Left forelimb (tissue), 1 donor: ENCODE data around the gene SLC16A4.
"Not testable (repeated sequence)": the region's sequence is repeated elsewhere in the genome, so short reads cannot be mapped to it uniquely, and the experiment has no call there.

ENCODE experiments used
- DNase-seq: peaks from one replicate; pipeline ENCODE4 v3.0.0-alpha.2; 2018; ENCODE audit warnings: low spot score

The SLC16A4 gene

DNA sequence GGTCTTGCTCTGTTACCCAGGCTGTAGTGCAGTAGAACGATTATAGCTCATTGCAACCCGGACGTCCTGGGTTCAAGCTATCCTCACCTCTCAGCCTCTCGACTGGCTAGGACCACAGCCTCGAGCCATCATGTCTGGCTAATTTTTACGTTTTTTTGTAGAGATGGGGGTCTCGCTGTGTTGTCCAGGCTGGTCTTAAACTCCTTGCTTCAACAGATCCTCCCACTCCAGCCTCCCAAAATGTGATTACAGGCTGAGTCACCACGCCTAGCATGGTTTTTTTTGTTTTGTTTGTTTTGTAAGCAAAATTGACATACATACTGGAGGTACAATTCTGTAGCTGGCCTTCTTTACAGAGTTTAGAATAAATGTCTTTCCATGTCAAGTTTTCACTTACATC, 17.7 kb upstream of the SLC16A4 start:
- no peak for DNase-seq

DNA sequence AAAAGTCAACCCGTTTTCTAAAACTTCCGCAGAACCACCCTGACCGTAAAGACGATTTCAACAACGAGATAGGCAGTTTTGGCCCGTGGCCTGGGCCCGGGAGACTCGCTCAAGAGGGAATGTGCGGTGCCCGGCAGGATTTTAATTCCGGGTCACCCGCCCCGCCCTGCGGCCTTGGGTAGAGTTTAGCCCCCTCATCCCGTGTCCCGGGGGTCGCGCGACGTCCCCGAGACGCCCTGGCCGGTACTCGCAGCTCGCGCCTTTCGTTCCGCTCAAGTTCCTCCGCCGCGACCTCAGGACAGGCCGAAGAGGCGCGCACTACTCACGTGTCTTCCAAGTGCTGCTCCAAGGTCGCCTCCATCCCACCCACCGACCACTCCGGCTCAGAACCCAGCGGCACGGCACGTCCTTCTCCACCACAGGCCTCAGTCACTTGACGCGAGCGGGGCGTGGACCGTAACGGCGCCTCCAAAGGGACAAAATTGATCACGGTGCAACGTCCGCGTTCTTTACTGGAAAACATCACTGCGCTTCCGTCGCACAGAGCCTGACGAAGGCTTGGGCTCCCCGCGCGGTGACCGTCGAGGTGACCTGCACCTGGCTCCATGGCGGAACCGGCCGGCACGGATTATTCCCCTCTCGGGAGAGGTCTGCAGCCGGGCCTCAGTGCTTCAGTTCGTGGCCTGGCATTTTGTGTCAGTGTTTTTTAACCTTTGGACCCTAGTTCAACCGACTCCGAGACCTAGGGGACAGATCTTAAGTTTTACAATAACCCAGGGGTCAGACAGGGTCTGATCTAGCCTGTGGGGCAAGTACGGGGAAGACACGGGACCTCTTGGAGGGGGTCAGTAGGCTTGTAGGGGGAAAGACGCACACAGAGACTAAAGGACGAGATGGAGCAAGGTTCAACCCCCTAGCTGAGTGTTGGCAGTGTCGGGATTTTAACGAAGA, 16.7 kb upstream of the SLC16A4 start, which contains the start of gene LAMTOR5:
Gene LAMTOR5 (minus strand): TSS at position 435 of the 951 bp plus-strand sequence. CDS start 74 bp downstream, at position 361.
- DNase-seq, result peak; percentile 97

DNA sequence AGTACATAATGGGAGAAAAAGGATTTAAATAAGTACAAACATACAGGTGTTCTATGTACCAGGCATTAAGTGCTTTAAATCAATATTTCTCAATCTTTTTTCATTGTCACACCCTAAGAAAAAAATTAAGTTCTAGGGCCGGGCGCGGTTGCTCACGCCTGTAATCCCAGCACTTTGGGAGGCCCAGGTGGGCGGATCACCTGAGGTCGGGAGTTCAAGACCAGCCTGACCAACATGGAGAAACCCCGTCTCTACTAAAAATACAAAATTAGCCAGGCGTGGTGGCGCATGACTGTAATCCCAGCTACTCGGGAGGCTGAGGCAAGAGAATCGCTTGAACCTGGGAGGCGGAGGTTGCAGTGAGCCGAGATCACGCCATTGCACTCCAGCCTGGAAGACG, 15.6 kb upstream of the SLC16A4 start:
- not testable (repeated sequence) for DNase-seq

DNA sequence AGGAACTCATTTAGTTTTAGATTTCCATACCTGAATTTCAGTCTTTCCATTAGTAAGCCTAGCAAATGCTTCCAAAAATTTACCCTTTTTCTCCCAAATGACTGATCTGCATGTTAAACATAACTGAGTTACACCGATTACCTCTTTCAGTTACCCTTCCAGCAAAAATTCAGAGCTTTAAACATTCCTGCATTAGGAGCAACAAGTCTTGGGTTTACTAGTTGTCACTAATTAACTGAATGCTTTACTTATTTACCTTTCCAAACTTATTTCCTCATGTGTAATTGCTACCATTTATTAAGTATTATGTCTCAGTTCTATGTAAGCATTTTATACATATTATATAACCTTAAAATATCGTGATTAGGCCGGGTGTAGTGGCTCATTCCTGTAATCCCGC, 13.6 kb upstream of the SLC16A4 start:
- no peak for DNase-seq

DNA sequence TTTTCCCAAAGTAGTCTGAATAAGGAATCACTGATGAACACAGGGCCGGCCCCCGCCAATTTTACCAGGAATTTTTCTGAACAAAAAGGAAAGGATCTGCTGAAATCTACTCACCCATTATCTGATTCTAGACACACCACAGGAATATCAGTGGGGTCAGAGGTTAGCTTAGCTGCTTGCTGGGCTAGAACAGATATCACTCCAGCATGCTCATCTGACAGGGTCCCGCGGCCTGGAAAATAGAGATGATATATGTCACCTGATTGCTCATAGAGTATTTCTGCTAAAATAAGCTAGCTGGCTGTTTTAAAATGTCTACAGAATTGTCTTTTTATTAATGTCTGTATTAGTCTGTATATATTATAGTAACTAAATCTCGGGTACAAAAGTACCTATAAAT, 13.0 kb upstream of the SLC16A4 start:
- DNase-seq, result no peak

DNA sequence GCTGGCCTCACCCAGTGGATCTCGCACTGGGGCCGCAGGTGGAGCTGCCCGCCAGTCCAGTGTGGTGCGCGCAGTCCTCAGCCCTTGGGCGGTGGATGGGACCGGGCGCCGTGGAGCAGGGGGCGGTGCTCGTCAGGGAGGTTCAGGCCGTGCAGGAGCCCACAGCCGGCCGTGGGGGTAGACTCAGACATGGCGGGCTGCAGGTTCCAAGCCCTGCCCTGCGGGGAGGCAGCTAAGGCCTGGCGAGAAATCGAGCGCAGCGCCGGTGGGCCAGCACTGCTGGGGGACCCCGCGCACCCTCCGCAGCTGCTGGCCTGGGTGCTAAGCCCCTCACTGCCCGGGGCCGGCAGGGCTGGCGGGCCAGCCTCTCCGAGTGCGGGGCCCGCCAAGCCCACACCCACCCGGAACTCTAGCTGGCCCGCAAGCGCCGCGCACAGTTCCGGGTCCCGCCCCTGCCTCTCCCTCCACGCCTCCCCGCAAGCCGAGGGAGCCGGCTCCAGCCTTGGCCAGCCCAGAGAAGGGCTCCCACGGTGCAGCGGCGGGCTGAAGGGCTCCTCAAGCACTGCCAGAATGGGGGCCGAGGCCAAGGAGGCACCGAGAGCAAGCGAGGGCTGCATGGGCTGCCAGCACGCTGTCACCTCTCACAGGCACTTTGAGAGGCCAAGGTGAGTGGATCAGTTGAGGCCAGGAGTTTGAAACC, 5.6 kb upstream of the SLC16A4 start:
- not testable (repeated sequence) for DNase-seq

DNA sequence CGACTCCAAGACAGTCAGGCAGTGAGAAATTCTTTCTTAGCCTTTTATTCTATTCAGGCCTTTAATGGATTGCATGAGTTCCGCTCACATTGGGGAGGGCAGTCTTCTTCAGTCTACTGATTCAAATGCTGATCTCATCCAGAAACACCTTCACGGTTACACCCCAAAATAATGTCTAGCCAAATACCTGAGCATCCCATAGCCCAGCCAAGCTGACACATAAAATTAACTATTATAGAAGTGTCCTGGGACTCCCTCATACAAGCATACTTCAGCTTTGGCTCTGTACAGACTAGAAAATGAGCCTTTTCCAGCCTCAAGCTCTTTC, 3.6 kb upstream of the SLC16A4 start:
- DNase-seq, result no peak

DNA sequence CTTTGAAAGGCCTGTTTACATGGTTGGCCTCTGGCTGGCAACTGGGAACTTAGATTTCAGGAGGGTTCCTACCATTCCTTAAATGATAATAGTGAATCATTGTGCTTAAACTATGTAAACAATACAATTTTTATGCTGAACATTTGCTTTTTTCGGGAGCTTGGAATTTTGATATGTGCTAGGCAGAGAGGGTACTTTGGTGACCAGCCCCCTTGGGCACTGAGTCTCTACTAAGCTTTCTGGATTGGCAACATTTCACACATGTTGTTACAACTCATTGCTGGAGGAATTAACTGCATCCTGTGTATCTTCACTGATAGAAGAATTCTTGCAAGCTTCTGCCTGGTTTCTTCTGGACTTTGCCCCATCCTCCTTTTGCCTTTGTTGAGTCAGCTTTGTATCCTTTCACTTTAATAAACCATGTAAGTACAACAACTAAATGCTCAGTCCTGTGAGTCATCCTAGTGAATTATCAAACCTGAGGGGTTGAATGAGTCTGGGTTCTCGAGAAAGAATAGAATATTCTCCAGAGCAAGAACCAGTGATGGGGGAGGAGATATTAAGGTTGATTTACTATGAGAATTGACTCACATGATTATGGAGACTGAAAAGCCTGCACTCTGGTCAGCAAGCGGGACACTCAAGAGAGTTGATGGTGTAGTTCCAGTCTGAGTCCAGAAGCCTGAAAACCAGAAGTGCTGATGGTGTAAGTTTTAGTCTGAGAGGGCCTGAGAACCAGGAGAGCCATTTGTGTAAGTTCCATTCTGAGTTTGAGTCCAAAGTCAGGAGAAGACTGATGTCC, 3.1 kb upstream of the SLC16A4 start:
- DNase-seq, result no peak

DNA sequence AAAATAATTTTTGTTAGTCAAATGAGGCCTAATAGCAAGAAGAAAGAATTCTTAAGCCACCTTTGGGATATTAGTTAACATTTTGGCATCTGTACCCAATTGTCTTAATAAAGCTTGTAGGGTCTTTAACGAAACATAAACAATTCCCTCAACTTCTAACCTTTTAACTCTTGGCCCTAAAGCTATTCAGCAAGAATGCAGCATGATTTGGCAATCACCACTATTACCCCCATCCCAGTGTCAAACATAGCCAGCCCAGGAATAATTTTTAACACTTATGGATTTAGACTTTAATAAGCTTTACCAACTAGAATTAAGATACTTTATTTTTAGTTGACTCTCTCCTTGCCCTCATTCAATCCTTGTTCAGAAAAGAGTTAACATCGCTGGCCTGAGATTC, 2.5 kb upstream of the SLC16A4 start:
- no peak for DNase-seq

DNA sequence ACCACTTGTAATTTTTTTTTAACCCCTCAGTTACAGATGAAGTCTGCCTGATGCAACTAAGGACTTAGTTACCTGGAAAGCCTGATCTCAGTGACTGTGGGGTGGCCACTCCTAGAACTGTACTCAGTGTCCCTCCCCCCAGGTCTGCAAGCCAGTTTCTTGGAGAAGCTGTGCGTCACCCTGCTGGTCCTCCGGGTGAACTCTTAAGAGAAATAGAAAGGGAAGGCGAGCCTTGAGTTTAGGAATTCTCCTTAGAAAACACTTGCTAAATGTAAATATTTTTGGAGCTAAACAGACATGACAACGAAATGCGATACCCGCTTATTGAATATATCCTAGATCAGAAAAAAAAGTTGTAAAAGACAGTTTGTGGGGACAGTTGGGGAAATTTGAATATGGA, 730 bp downstream of the SLC16A4 start:
- no peak for DNase-seq

DNA sequence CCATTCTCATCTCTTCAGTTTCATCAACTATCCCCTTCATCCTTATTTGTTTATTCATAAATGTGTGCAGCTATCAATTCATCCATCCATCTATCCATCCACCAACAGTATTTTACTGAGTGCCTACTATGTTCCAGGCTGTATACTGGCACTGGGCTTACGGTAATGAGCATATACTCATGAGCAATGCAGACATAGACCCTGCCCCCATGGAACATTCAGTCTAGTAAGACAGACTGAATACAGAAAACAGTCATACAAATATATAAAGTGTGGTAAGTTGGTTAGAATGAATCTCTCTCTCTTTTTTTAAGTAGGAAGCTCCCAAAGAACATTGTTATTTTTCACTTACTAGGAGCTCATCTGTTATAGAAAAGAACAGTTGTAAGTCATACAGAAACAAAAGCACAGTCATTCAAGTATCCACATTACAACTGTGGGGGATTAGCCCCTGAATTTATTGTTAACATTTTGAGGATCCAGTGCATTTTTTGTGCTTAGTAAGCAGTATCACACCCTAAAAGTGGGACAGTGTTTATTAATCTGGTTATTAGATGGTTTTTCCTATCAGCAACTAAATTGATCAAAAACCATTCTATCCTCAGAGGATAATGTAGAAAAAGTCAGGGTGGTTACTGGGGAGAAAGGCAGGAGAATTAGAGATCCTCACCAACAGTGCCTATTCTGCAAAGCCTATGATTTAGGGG, 3.6 kb downstream of the SLC16A4 start:
- no peak for DNase-seq

DNA sequence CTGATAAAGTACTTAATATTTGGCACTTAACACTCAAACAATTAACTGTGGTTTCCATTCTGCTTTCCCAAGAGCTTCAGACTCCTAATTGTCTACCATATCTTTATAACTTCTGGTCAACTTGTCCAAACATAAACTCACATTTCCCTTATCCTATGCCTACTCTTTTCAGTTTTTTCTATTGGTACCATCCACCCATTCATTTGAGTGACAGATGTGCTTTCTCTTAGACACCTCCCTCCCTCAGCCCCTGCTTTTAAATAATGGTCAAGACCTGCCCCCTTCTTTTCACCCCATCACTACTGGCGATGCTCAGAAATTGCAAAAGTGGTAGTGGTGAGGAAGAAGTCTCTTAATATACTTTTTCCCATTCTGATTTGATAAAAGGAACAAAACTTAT, 5.5 kb downstream of the SLC16A4 start:
- DNase-seq, result no peak

DNA sequence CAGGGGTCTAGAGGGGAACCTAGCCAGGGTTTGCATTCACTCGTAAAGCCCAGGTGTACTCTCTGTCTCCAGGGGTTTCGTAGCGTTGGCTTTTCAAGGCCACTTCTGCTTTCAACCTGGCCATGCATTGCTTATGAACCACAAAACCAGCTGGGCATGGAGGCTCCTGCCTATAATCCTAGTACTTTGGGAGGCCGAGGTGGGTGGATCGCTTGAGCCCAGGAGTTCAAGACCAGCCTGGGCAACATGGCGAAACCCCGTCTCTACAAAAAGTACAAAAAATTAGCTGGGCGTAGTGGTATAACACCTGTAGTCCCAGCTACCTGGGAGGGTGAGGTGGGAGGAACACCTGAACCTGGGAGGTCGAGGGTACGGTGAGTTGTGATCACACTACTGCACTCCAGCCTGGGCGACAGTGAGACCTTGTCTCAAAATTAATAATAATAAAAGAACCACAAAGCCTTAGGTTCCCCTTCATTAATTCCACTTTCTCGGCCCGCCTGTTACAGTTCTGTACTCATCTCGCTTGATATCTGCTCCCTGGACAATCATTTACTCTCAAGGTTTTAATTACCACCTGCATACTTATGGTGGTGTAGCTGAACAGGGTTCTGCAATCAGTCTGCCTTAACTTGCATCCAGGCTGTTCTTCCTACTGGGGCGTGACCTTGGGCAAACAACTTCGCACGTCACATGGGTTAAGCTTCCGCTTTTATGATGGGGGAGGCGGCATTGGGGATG, 6.1 kb downstream of the SLC16A4 start:
- no peak for DNase-seq

DNA sequence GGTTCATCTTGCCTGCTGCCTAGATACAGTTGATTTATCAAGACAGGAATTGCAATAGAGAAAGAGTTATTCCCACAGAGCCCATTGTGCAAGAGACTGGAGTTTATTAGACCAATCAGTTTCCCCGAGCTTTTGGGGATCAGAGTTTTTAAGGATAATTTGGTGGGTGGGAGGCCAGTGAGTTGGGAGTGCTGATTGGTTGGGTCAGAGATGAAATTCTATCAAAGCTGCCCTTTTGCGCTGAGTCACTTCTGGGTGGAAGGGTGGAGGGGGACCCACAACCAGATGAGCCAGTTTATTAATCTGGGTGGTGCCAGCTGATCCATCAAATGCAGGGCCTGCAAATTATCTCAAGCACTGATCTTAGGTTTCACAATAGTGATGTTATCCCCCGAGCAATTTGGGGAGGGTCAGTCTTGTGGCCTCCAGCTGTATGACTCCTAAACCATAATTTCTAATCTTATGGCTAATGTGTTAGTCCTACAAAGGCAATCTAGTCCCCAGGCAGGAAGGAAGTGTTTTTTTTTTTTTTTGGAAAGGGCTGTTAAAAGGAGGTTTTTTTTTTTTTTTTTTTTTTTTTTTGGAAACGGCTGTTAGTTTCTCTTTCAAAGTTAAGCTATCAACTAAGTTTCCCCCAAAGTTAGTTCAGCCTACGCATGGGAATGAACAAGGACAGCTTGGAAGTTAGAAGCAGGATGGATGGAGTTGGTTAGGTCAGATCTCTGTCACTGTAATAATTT, 7.4 kb downstream of the SLC16A4 start:
- no peak for DNase-seq

DNA sequence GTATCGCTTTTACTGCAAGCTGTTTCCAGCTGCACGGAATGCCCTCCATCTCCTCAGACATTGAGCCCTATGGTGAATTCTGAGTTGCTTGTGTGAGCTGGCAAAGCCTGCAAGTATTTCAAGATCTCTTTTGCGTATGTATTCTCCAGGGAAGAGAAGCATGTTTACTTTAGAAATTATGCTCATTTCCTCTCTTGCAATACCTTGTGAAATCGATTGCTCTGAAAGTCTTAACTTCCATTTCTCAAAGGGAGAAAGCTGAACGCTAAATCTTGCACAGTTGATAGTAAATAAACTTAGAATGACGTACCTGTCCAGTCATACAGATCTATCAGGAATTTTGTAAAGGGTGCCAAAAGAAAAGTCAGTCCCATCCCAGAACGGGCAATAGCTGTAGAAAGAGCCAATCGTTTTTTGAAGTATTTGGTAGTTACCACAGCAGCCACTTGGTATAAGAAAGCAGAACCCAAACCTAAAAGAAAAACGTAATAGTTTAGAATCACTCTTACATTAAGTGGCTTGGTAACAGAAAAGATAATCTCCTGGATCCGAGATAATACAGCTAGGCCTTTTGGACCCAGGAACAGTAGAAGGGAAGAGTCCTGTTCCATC, 10.0 kb downstream of the SLC16A4 start:
- DNase-seq, result no peak

DNA sequence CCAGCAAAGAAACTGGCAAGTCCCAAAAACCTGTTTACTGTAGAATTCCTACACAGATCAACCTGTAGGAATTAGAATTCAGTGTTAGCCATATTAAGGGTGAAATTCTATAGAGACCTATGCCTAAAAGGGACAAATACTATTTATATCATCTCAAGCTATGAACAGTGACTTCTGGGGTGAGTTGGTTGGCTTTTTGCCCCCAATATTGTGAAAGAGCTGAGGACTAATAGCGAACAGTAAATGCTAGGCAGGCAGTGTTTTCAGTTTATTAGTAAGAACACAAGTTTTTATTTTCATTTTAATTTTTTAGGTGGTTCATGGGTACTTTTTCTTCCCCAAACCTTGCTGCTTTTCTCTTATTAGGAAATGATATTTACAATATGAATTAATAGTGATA, 15.3 kb downstream of the SLC16A4 start:
- DNase-seq, result no peak

DNA sequence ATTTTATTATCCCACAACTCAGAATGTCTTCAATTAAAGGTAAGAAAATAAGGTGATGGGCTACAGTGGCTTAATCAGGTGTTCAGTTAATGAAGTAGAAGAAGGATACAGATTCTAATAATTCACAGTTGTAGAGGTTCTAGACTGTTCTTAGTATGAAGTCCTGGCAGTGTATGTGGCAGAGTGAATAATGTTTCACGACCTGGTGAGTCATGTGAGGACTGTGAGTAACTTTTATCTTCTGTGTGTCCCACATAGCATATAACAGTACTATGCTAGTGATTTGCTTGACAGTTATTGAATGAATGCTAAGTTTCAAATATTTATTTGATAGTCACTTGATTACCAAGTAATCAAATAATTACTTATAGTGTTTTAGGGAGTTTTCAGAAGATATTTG, 20.0 kb downstream of the SLC16A4 start:
- no peak for DNase-seq

DNA sequence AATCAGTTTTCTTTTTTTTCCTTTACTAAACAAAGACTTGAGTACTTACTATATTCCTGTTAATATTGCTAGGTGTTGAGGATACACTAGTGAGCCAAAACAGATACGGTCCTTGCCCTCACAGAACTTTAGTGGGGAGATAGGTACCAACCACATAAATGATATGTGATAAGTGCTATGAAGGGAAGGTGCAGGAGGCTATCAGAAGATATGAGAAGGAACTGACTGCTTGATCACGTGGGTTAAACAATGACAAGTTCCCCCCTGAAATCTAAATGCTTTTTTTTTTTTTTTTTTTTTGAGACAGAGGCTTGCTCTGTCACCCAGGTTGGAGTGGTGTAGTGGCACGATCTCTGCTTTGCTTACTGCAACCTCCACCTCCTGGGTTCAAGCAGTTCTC, 26.6 kb downstream of the SLC16A4 start:
- no peak for DNase-seq

DNA sequence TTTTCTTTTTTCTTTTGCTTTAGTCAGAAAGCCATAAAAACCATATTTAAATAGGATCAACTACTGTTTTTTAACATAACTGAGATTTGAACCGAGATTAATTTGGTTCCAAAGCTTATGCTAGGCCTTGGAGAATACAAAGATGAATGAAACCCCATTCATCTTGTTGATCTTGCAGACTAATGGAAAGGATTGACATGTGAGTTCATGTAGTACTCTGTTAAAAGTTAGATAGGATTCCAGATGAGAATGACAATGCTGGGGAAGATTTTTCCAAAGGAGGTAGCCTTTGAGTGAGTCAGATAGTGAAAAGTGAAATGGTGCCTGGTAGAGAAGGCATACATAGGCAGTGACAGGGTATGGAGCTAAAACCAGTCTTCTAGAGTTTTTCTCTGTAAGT, 29.0 kb downstream of the SLC16A4 start:
- DNase-seq, result no peak

DNA sequence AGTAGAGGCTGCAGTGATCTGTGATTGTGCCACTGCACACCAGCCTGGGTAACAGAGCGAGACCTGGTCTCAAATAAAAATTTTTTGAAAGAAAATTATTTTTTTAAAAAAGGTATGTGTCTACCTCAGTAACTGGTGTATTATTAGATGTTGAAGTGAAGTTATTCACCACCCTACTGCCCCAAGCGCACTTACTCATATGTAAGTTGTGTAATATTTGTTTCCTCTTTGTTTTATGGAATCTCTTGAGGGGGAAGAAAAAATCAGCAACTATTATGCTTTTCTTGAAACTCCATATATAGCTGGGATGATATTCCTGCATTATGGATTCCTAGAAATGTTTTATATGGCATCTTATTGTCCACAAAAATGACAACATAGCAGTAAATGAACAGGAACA, 30.4 kb downstream of the SLC16A4 start:
- DNase-seq, result no peak
